Cardiac septum (tissue), 1 donor: ENCODE results near the gene PRSS38. TPM values are rescaled to one million over a fixed set of nuclear protein-coding genes. Genes with fewer than 3 reads are reported as not detected.

Source experiments
- DNase-seq: peaks from one replicate; pipeline ENCODE4 v3.0.0-alpha.2; 2020; ENCODE audit warnings: low spot score
- intact Hi-C: fragments of 100-400 bp; cut with DNase I; formaldehyde crosslinking; loops from one replicate; pipeline ENCODE4 v1.14.0; 2022
- total RNA-seq: library from RNA; stranded (reverse); fragmentation: NEBNext Ultra II Directional; extraction: Animal tissue kit (Norgen Biotek cat#: 25700); gene quantifications from one replicate; pipeline ENCODE4 v1.2.1, GENCODE V29; 2021
- donor health status: DM: no; HTN: no; CAD: no.

Gene PRSS38
- total RNA-seq, 1 donor from 2014 or later, result not detected

- intact Hi-C loops, result no loop called here
- DNase-seq, result peak; percentile 50
These were observed 37.8 kb upstream of the PRSS38 start for GRCh38 chr1:227777646-227778045.

GRCh38 chr1:227778401-227778947, 37.0 kb upstream of the PRSS38 start:
- DNase-seq, result peak; percentile 43
- intact Hi-C loops, result no loop called here

- intact Hi-C loops, result no loop called here
- DNase-seq, result peak; percentile 74
These were observed 36.4 kb upstream of the PRSS38 start for GRCh38 chr1:227779021-227779441.

- intact Hi-C loops, result no loop called here
- peak; percentile 64 for DNase-seq
These were observed 35.8 kb upstream of the PRSS38 start for GRCh38 chr1:227779685-227780084.

- DNase-seq, result peak; percentile 75
- intact Hi-C loops, result no loop called here
These were observed 35.1 kb upstream of the PRSS38 start for GRCh38 chr1:227780101-227781044.

GRCh38 chr1:227781314-227781930, 34.1 kb upstream of the PRSS38 start:
- intact Hi-C loops, result no loop called here
- peak; percentile 68 for DNase-seq

- intact Hi-C loops, result no loop called here
- DNase-seq, result peak; percentile 50
These were observed 33.2 kb upstream of the PRSS38 start for GRCh38 chr1:227782226-227782625.

GRCh38 chr1:227785094-227785804, 30.2 kb upstream of the PRSS38 start:
- no peak for DNase-seq
- intact Hi-C loops, result loop anchor here (5.0 kb wide), 1 partner anchor 48 kb away; the partner anchor contains the start of genes JMJD4 and SNAP47

GRCh38 chr1:227785805-227786671, 29.4 kb upstream of the PRSS38 start:
- DNase-seq, result no peak
- intact Hi-C loops, result loop anchor here (2.0 to 5.0 kb wide), 2 partner anchors 49 to 161 kb away; partner anchors contain the start of genes JMJD4, SNAP47 and WNT9A

- no peak for DNase-seq
- intact Hi-C loops, result loop anchor here (2.0 to 5.0 kb wide), 2 partner anchors 50 to 160 kb away; partner anchors contain the start of genes JMJD4, SNAP47 and WNT9A
These were observed 28.6 kb upstream of the PRSS38 start for GRCh38 chr1:227786673-227787512.

GRCh38 chr1:227787513-227788270, 27.8 kb upstream of the PRSS38 start:
- DNase-seq, result peak; percentile 94
- intact Hi-C loops, result loop anchor here (2.0 to 5.0 kb wide), 2 partner anchors 50 to 159 kb away; partner anchors contain the start of genes JMJD4, SNAP47 and WNT9A

- intact Hi-C loops, result loop anchor here (5.0 kb wide), 1 partner anchor 51 kb away; the partner anchor contains the start of genes JMJD4 and SNAP47
- DNase-seq, result no peak
These were observed 27.0 kb upstream of the PRSS38 start for GRCh38 chr1:227788271-227789083.

- intact Hi-C loops, result loop anchor here (5.0 kb wide), 1 partner anchor 52 kb away; the partner anchor contains the start of genes JMJD4 and SNAP47
- DNase-seq, result no peak
These were observed 26.1 kb upstream of the PRSS38 start for GRCh38 chr1:227789084-227790033.

- no peak for DNase-seq
- intact Hi-C loops, result no loop called here
These were observed 25.5 kb upstream of the PRSS38 start for GRCh38 chr1:227790034-227790400.

- DNase-seq, result no peak
- intact Hi-C loops, result no loop called here
These were observed 24.6 kb upstream of the PRSS38 start for GRCh38 chr1:227790868-227791267.
